Measurements from ENCODE around the gene VIT.

- TF ChIP-seq CTCF (IDR thresholded peaks at IDR 0.05; ENCODE audit: insufficient read depth, low read length, poor library complexity, severe bottlenecking) (no peak), EZH2phosphoT487 (conservative IDR thresholded peaks at IDR 0.05; ENCODE audit: low read length) (no peak)
These were observed 37.8 kb downstream of the VIT start for GRCh38 chr2:36734304-36734703.

Data from SU-DHL-6 (cell line).